ENCODE data around the gene TMEM131.

The TMEM131 gene

DNA sequence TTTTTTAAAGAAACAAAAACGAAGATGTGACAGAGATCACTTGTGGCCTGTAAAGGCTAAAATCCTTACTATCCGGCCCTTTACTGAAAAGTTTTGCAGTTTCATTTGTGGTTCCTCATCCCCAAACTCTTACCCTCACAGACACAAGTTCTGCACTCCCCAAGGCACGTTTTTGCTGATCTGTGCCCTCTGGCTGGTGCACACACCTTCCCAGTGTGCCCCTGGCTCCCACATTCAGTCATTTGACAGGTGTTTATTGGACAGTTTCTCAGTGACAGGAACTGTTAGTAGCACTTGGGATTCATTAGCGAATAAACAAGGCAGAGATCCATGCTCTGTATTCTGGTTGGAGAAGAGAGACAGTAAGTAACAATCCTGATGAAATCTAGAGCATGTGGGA lies 259.6 kb downstream of the TMEM131 start:
- no peak overlapping the region for H3K4me3 ChIP-seq (ENCODE audit: low read depth, low read length)
- TF ChIP-seq, protein P1, sequence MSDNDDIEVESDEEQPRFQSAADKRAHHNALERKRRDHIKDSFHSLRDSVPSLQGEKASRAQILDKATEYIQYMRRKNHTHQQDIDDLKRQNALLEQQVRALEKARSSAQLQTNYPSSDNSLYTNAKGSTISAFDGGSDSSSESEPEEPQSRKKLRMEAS (IDR thresholded peaks at IDR 0.05; ENCODE audit: low read depth, low read length), result no peak
- TF ChIP-seq POLR2A (IDR thresholded peaks at IDR 0.05; ENCODE audit: extremely low read depth, insufficient read length) (no peak), MYC (IDR thresholded peaks at IDR 0.05; ENCODE audit: low read depth, low read length) (no peak)
- TF ChIP-seq, protein P2, sequence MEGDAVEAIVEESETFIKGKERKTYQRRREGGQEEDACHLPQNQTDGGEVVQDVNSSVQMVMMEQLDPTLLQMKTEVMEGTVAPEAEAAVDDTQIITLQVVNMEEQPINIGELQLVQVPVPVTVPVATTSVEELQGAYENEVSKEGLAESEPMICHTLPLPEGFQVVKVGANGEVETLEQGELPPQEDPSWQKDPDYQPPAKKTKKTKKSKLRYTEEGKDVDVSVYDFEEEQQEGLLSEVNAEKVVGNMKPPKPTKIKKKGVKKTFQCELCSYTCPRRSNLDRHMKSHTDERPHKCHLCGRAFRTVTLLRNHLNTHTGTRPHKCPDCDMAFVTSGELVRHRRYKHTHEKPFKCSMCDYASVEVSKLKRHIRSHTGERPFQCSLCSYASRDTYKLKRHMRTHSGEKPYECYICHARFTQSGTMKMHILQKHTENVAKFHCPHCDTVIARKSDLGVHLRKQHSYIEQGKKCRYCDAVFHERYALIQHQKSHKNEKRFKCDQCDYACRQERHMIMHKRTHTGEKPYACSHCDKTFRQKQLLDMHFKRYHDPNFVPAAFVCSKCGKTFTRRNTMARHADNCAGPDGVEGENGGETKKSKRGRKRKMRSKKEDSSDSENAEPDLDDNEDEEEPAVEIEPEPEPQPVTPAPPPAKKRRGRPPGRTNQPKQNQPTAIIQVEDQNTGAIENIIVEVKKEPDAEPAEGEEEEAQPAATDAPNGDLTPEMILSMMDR (IDR thresholded peaks at IDR 0.05; ENCODE audit: low read depth, low read length), result no peak
- no peak for DNase-seq (ENCODE audit: low read depth)

DNA sequence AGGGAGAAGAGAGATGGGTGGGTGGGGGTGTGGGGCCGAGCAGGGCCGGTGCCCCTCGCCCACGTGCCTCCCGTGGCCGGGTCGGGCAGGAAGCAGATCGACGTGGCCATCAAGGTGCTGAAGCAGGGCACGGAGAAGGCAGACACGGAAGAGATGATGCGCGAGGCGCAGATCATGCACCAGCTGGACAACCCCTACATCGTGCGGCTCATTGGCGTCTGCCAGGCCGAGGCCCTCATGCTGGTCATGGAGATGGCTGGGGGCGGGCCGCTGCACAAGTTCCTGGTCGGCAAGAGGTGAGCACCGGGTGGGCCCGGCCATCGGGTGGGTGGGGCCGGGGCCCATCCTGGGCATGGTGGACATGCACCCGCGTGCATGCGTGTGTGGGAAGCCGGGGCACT lies 260.6 kb downstream of the TMEM131 start:
- no peak overlapping the region for H3K4me3 ChIP-seq (ENCODE audit: low read depth, low read length)
- TF ChIP-seq POLR2A (IDR thresholded peaks at IDR 0.05; ENCODE audit: extremely low read depth, insufficient read length) (no peak), MYC (IDR thresholded peaks at IDR 0.05; ENCODE audit: low read depth, low read length) (no peak)
- TF ChIP-seq, protein P2 (IDR thresholded peaks at IDR 0.05; ENCODE audit: low read depth, low read length), result no peak
- TF ChIP-seq, protein P1 (IDR thresholded peaks at IDR 0.05; ENCODE audit: low read depth, low read length), result no peak
- DNase-seq (ENCODE audit: low read depth), result no peak

DNA sequence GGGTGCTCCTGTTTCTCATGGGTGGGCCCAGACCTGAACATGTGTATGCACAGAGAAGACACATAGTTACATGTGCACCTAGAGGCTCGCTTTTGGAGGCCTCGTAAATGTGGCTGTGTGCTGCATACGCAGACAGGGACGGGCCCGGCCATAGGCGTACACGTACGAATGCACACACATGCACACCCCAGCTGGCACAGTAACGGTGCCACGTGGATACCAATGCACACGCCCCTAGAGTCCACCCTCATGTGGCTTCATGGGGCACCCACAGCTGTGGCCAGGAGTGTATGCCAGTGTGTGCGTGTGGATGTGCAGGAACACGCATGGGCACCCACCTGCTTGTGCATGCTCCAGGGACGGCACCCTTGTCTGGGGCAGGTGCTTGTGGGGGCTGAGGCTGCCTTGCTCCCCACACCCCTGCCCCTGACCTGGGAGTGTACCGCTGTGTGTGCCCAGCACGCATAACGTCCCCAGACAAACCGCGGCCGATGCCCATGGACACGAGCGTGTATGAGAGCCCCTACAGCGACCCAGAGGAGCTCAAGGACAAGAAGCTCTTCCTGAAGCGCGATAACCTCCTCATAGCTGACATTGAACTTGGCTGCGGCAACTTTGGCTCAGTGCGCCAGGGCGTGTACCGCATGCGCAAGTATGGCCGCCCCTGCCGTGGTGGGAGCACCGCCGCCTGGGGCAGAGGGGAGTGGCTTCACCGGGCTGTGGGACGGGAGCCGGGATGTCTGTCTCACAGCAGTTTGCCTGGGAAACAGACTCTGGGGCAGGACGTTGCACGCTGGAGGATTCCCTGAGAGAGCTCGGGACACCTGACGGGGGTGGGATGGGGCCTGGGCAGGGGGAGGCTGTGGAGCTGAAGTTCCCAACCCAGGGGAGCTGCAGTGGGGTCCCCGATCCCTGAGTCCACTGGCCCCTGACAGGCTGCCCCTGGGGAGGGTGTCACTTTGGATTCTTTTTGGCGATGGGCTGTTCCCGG lies 261.4 kb downstream of the TMEM131 start:
- no peak for DNase-seq (ENCODE audit: low read depth)
- H3K4me3 ChIP-seq (ENCODE audit: low read depth, low read length), result no peak overlapping the region
- TF ChIP-seq, protein P2 (IDR thresholded peaks at IDR 0.05; ENCODE audit: low read depth, low read length), result no peak
- TF ChIP-seq POLR2A (IDR thresholded peaks at IDR 0.05; ENCODE audit: extremely low read depth, insufficient read length) (no peak), MYC (IDR thresholded peaks at IDR 0.05; ENCODE audit: low read depth, low read length) (no peak)
- TF ChIP-seq, protein P1 (IDR thresholded peaks at IDR 0.05; ENCODE audit: low read depth, low read length), result no peak

DNA sequence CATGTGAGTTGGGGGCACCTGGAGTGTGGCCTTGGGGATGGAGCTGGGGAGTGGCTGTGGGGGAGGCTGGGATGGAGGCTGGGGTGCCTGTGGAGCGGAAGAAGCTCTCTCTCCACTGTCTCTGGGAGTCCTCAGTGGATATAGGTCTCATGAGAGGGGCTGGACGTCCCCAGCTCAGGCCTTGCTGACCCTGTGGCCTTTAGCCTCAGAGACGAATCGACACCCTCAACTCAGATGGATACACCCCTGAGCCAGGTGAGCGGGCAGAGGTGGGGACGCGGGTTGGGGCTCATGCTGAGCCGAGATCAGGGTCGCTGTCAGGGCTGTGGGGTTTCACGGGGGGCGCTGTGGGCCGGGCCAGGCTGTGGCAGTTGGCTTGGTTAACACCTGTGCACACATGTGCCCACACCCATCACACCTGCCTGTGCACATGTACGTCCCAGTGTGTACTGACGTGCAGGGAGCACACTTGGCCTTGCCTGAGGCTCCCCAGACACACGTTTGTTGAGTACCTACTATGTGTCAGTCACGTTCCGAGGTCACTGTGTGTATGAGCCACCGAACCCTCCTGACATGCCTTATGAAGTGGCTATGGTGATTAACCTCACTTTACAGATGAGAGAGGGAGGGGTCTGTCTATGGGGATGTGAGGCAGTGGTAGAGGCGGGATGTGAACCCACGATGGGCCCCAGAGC lies 262.3 kb downstream of the TMEM131 start:
- TF ChIP-seq, protein P2 (IDR thresholded peaks at IDR 0.05; ENCODE audit: low read depth, low read length), result no peak
- TF ChIP-seq POLR2A (IDR thresholded peaks at IDR 0.05; ENCODE audit: extremely low read depth, insufficient read length) (no peak), MYC (IDR thresholded peaks at IDR 0.05; ENCODE audit: low read depth, low read length) (no peak)
- TF ChIP-seq, protein P1 (IDR thresholded peaks at IDR 0.05; ENCODE audit: low read depth, low read length), result no peak
- no peak for DNase-seq (ENCODE audit: low read depth)
- no peak overlapping the region for H3K4me3 ChIP-seq (ENCODE audit: low read depth, low read length)

DNA sequence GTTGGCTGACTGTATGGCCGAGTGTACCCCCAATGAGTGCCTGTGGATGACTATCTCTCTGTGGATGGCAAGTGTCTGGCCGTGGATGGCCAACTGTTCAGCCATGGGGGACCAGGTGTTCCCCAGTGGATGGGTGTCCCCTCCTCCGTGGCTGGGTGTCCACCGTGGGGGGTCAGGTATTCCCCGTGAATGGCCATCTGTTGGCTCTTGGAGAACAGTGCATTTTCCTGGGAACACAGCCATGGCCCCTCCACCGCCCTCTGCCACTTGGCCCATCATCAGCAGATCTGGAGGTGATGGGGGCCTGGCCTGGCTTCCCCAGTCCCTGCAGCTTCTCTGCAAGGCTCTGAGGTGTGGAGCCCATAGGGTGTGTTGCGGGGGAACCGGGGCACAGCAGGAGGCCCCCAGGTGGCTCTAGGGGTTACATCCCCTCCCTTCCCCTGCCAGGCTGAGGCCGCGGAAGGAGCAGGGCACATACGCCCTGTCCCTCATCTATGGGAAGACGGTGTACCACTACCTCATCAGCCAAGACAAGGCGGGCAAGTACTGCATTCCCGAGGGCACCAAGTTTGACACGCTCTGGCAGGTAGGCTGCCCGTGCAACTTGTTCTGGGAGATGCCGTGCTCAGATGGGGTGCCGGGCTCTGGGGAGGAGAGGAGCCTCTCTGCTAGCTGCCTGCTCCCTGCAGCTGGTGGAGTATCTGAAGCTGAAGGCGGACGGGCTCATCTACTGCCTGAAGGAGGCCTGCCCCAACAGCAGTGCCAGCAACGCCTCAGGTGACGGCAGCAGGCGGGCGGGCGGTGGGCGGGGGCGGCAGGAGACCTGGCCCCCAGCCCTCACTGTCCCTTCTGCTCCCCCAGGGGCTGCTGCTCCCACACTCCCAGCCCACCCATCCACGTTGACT lies 263.1 kb downstream of the TMEM131 start:
- DNase-seq (ENCODE audit: low read depth), result no peak
- H3K4me3 ChIP-seq (ENCODE audit: low read depth, low read length), result no peak overlapping the region
- TF ChIP-seq, protein P1 (IDR thresholded peaks at IDR 0.05; ENCODE audit: low read depth, low read length), result no peak
- no peak for TF ChIP-seq POLR2A (IDR thresholded peaks at IDR 0.05; ENCODE audit: extremely low read depth, insufficient read length)
- TF ChIP-seq, protein P2 (IDR thresholded peaks at IDR 0.05; ENCODE audit: low read depth, low read length), result no peak
- TF ChIP-seq MYC (IDR thresholded peaks at IDR 0.05; ENCODE audit: low read depth, low read length), result no peak

Measured in NB4 (cell line).